ENCODE data around the gene ELOVL6. TPM values are rescaled to one million over a fixed set of nuclear protein-coding genes. Genes with fewer than 3 reads are reported as not detected.

The ELOVL6 gene
- total and polyA plus RNA-seq, 3 donors from 2014 or later: 1.3 to 3.5 (median 1.5) TPM

- Histone ChIP-seq H3K27me3 (no peaks in the 10 kb centered on the region), H3K9me3 (no peaks in the 10 kb centered on the region), H3K4me3 (no peak overlapping the region), H3K36me3 (ENCODE audit: low read depth, missing control alignments) (no peaks in the 10 kb centered on the region), H3K4me1 (no peaks in the 10 kb centered on the region), H3K27ac (no peak overlapping the region)
- WGBS, 2 donors: 78 to 81% methylated on average over 6 of the region's 6 CpGs
- intact Hi-C loops (cut with DNase I; ENCODE audit: low total_unique reads): no loop called here
- no peak for DNase-seq
- TF ChIP-seq POLR2A (IDR thresholded peaks at IDR 0.05) (no peak), CTCF (IDR thresholded peaks at IDR 0.05) (no peak)
These were observed 77.9 kb downstream of the ELOVL6 start for GRCh38 chr4:110120506-110120905.

GRCh38 chr4:110119880-110120279 lies 78.5 kb downstream of the ELOVL6 start:
- WGBS, 2 donors: 80 to 94% methylated on average over 1 of the region's 1 CpG
- no peak for DNase-seq
- no peaks in the 10 kb centered on the region for H3K27me3 ChIP-seq
- H3K4me3 ChIP-seq: no peak overlapping the region
- intact Hi-C loops (cut with DNase I; ENCODE audit: low total_unique reads): no loop called here
- no peak overlapping the region for H3K27ac ChIP-seq
- no peaks in the 10 kb centered on the region for H3K4me1 ChIP-seq
- no peaks in the 10 kb centered on the region for H3K9me3 ChIP-seq
- no peaks in the 10 kb centered on the region for H3K36me3 ChIP-seq (ENCODE audit: low read depth, missing control alignments)
- TF ChIP-seq POLR2A (IDR thresholded peaks at IDR 0.05): no peak
- TF ChIP-seq CTCF (IDR thresholded peaks at IDR 0.05): no peak

GRCh38 chr4:110119337-110119736 lies 79.1 kb downstream of the ELOVL6 start:
- H3K4me3 ChIP-seq: no peak overlapping the region
- no peaks in the 10 kb centered on the region for H3K4me1 ChIP-seq
- no peak for TF ChIP-seq CTCF (IDR thresholded peaks at IDR 0.05)
- TF ChIP-seq POLR2A (IDR thresholded peaks at IDR 0.05): no peak
- H3K27ac ChIP-seq: no peak overlapping the region
- no peaks in the 10 kb centered on the region for H3K27me3 ChIP-seq
- intact Hi-C loops (cut with DNase I; ENCODE audit: low total_unique reads): no loop called here
- no peaks in the 10 kb centered on the region for H3K9me3 ChIP-seq
- no peak for DNase-seq
- no peaks in the 10 kb centered on the region for H3K36me3 ChIP-seq (ENCODE audit: low read depth, missing control alignments)
- 83 to 88% methylated on average over 3 of the region's 3 CpGs for whole genome bisulfite sequencing, 2 donors

DNA sequence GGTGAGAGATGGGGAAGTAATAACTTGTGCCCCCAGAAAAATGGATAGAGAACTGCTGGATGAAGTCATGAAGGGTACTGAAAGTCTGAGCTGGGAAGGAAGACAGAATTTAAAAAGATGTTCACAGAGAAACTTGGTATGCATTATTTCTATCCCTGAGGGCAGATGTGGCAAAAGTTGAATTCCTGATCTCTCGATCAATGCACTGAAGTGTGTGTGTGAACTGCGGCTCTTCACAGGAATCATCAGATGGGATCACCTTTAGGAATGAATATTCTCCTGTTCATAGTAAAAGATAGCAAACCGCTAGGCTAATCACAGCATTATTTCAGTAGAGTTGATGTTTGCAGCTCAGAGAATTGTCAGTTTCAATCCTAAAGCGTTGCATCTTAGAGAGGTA lies 86.4 kb downstream of the ELOVL6 start:
- TF ChIP-seq CTCF (IDR thresholded peaks at IDR 0.05) (no peak), POLR2A (IDR thresholded peaks at IDR 0.05) (no peak)
- 95 to 97% methylated on average over 4 of the region's 4 CpGs for WGBS, 2 donors
- no peak overlapping the region for H3K27ac ChIP-seq
- H3K9me3 ChIP-seq: no peaks in the 10 kb centered on the region
- no peak for DNase-seq
- intact Hi-C loops (cut with DNase I; ENCODE audit: low total_unique reads): no loop called here
- H3K4me3 ChIP-seq: no peak overlapping the region
- no peaks in the 10 kb centered on the region for H3K4me1 ChIP-seq
- H3K36me3 ChIP-seq (ENCODE audit: low read depth, missing control alignments): no peaks in the 10 kb centered on the region
- H3K27me3 ChIP-seq: no peaks in the 10 kb centered on the region

DNA sequence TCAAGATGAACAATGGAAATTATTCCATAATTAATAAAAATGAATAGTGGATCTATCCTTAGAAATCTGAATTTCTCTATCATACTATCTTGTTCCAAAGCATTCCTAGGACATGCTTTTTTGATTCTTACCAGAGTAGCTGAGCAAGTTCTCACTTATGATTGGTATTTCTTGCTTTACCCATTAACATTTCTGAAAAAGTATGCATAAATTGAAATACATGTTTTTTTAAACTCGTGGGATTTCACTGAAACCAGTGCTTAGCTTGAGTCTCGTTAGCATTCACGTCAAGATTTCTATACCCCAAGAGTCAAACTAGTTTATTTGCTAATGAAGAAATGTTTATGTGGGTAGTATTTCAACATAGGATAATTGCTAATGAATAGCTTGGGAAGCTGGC lies 89.0 kb downstream of the ELOVL6 start:
- no peak for DNase-seq
- no peak for TF ChIP-seq POLR2A (IDR thresholded peaks at IDR 0.05)
- Histone ChIP-seq H3K27me3 (no peaks in the 10 kb centered on the region), H3K27ac (no peak overlapping the region), H3K9me3 (no peaks in the 10 kb centered on the region), H3K4me3 (no peak overlapping the region), H3K36me3 (ENCODE audit: low read depth, missing control alignments) (no peaks in the 10 kb centered on the region), H3K4me1 (no peaks in the 10 kb centered on the region)
- 77% methylated on average over 3 of the region's 3 CpGs for WGBS, 2 donors
- intact Hi-C loops (cut with DNase I; ENCODE audit: low total_unique reads): no loop called here

Data from testis (tissue), 3 donors.